HFF-Myc (cell line): ENCODE measurements around the gene GSTM3.

ENCODE experiments used
- DNase-seq: peaks from one replicate; pipeline ENCODE4 v3.0.0-alpha.2; 2011; ENCODE audit warnings: low read depth; ENCODE audit errors: extremely low read depth
- H3K4me3 ChIP-seq: replicated peaks from 2 replicates; pipeline ENCODE4 v1.5.1; 2011; ENCODE audit warnings: low read depth, mild to moderate bottlenecking, control low read depth, low read length
- CTCF ChIP-seq: IDR thresholded peaks from 2 replicates; pipeline ENCODE4 v1.5.1; 2012; ENCODE audit warnings: mild to moderate bottlenecking, low read depth, low read length, control low read depth; ENCODE audit errors: missing control alignments

GSTM3 gene

GRCh38 chr1:109764561-109765482 lies 24.0 kb upstream of the GSTM3 start:
- DNase-seq: no peak
- no peak for TF ChIP-seq CTCF
- H3K4me3 ChIP-seq: no peak overlapping the region

DNA sequence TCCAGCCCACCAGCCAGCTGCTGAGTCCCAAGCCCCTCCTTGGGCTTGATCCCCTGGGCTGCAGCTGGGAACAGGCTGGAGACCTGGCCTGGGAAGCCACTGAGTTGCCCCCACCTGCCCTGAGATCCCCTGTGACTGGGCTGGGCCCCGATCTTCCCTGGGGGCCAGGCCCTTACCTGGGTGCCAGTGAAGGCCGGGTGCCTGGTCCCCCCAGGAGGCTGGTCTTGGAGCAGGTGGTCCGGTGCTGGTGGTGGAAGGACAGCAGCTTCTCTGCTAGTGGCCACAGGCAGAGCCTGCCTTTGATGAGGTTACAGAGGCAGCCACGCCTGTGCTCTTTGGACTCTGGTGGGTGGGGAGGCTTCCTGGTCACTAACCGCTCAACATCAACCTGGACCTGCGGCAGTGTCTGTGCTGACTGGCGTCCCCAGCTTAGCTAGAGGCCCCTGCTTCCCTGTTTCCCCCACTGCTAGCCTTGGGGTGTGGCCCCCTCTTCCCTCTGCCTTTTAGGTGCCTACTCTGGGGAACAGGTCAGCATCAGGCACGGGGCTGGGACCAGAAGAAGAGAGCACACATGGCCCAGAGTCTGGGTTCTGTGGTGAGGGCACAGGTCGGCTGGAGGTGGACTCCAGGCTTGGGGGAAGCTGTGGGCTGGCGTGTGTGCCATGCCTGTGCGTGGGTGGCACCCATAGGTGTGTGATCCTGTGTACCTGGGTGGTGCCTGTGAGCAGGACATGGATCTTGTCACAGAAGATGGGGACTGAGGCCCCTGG lies 23.0 kb upstream of the GSTM3 start, which contains the start of gene EPS8L3:
EPS8L3 (minus strand) TSS at position 278 of the 770 bp plus-strand sequence. CDS start 2,174 bp downstream, outside the sequence.
- no peak for DNase-seq
- no peak for TF ChIP-seq CTCF
- H3K4me3 ChIP-seq: no peak within 1 kb of the TSS

DNA sequence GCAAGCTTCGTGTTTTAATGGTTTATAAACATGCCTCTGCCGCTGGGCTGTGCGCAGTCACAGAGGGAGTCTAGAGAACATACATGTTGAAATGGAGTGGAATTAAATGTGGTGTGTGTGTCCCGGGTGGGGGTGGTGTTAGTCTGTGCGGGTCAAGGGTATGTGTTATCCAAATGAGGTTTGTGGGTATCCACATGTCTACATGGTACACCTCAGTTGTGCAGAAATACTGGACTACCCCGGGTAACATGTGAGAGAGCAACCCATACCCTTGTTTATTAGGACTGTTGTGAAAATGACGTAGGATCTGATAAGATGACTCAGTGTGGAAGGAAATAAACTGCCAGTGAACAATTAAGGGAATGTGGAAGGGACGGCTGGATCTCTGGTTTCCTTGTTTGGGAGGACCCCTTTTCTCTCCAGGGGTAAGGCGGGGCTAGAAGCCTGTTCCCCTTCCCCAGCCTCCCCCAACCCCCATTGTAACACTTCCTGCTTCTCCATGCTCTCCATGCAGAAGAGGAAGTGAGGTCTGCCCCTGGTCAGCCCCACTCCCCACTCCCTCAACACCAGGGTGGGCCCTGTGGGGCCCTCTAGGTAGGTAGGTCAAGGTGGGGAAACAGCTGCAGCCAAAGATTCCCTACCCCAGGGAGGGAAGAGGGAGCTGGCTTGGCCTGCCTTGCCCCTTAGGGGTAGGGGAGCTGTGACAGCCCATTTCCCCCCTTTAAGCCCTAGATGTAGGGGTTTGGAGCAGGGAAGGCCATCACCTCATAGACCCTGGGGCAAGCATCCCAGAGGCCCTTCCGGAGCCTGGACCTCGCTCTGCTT lies 22.2 kb upstream of the GSTM3 start:
- DNase-seq: no peak
- no peak overlapping the region for H3K4me3 ChIP-seq
- TF ChIP-seq CTCF: no peak

GRCh38 chr1:109762039-109762585 lies 21.3 kb upstream of the GSTM3 start:
- no peak for DNase-seq
- H3K4me3 ChIP-seq: no peak overlapping the region

DNA sequence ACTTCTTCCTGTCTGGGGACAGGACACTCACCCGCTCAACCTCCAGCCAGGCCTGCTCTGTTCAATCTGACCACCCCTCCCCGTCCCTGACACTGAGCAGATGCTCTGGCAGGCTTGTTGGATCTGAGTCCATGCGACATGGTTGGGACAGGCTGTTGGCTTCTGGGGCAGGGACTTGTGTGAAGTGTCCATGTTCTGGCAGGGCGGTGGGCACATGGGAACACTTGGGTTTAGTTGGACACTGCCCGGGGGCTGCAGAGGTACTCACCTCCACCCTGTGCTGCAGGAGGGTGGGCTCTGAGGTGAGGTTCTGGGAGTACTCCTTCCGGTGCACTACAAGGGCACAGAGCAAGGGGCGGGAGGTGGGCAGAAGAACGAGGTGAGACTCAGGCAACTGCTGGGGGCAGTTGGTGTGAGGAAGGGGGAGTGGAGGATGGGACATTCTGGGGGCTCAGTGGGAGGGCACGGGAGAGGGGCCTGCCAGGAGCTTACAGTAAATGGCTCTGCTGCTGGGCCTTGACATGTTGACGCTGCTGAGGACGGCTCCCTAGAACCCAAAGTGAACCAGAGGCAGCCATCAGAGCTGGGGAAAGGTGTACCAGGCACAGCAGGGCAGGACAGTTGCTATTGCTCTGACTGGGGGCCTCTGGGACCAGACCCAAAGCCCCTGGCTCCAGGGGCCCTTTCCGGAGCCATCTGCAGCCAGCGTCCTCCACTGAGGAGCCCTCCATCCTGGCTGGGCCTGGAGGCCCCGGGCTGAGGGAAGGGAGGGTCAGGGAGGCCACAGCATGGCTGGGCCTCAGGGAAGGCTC lies 20.6 kb upstream of the GSTM3 start:
- no peak for DNase-seq

More at GRCh38 chr1:109762039-109762585, 21.3 kb upstream of the GSTM3 start:
- no peak for TF ChIP-seq CTCF

More for the DNA sequence above, 20.6 kb upstream of the GSTM3 start:
- H3K4me3 ChIP-seq: no peak overlapping the region
- no peak for TF ChIP-seq CTCF
